ENCODE results near the gene ADAMTS16. TPM values are rescaled to one million over a fixed set of nuclear protein-coding genes. Genes with fewer than 3 reads are reported as not detected.

ADAMTS16 gene
- polyA plus RNA-seq, 3 donors: not detected

GRCh38 chr5:5219541-5219940, 79.4 kb downstream of the ADAMTS16 start:
- no peaks in the 10 kb centered on the region for H3K36me3 Mint-ChIP-seq
- Histone ChIP-seq H3K4me1 (ENCODE audit: control insufficient read depth in 1 of 2, insufficient read depth in 2 of 2, low read length in 2 of 2) (no peaks in the 10 kb centered on the region), H3K9ac (ENCODE audit: insufficient read depth, low read length, poor library complexity, severe bottlenecking) (no peak overlapping the region), H3K27ac (ENCODE audit: low read depth in 1 of 2, low read length in 2 of 2) (no peak overlapping the region), H3K27me3 (ENCODE audit: control insufficient read depth in 2 of 2, insufficient read depth in 2 of 2, low read length in 2 of 2) (no peaks in the 10 kb centered on the region), H3K4me3 (replicated peaks in 1 of 3; ENCODE audit: low read depth in 2 of 3, low read length in 3 of 3) (no peak overlapping the region), H4K20me1 (ENCODE audit: insufficient read depth, low read length) (no peaks in the 10 kb centered on the region), H3K79me2 (ENCODE audit: insufficient read depth, low read length) (no peaks in the 10 kb centered on the region), H3K36me3 (replicated peaks in 1 of 2; ENCODE audit: control insufficient read depth in 1 of 2, insufficient read depth in 2 of 2, low read length in 2 of 2) (no peaks in the 10 kb centered on the region), H3K4me2 (replicated peaks; ENCODE audit: extremely low read depth, low read length, poor library complexity, severe bottlenecking) (no peak overlapping the region), H2AFZ (ENCODE audit: insufficient read depth, low read depth, low read length, poor library complexity, severe bottlenecking) (no peak overlapping the region), H3K9me3 (replicated peaks in 1 of 2; ENCODE audit: control insufficient read depth in 1 of 2, insufficient read depth in 1 of 2, low read length in 2 of 2) (peaks cover 12 to 14% of the 10 kb centered on the region in 2 donors)
- no peak overlapping the region for H3K4me3 Mint-ChIP-seq
- no peaks in the 10 kb centered on the region for H3K4me1 Mint-ChIP-seq
- no peak for DNase-seq
- H3K27me3 Mint-ChIP-seq (ENCODE audit: low read depth in 3 of 3): peaks cover 0 to 3% (median 2%) of the 10 kb centered on the region in 3 donors
- WGBS (ENCODE audit: insufficient coverage): 58% methylated on average over 2 of the region's 3 CpGs
- H3K9me3 Mint-ChIP-seq: peaks cover 0 to 15% (median 7%) of the 10 kb centered on the region in 7 donors
- intact Hi-C loops (cut with micrococcal nuclease): no loop called here
- H3K27ac Mint-ChIP-seq: no peak overlapping the region
- TF ChIP-seq, protein P1, sequence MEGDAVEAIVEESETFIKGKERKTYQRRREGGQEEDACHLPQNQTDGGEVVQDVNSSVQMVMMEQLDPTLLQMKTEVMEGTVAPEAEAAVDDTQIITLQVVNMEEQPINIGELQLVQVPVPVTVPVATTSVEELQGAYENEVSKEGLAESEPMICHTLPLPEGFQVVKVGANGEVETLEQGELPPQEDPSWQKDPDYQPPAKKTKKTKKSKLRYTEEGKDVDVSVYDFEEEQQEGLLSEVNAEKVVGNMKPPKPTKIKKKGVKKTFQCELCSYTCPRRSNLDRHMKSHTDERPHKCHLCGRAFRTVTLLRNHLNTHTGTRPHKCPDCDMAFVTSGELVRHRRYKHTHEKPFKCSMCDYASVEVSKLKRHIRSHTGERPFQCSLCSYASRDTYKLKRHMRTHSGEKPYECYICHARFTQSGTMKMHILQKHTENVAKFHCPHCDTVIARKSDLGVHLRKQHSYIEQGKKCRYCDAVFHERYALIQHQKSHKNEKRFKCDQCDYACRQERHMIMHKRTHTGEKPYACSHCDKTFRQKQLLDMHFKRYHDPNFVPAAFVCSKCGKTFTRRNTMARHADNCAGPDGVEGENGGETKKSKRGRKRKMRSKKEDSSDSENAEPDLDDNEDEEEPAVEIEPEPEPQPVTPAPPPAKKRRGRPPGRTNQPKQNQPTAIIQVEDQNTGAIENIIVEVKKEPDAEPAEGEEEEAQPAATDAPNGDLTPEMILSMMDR (IDR thresholded peaks at IDR 0.05): no peak

GRCh38 chr5:5220901-5221631, 80.9 kb downstream of the ADAMTS16 start:
- WGBS (ENCODE audit: insufficient coverage): 91% methylated on average over 5 of the region's 14 CpGs
- Histone ChIP-seq H2AFZ (ENCODE audit: insufficient read depth, low read depth, low read length, poor library complexity, severe bottlenecking) (no peak overlapping the region), H3K9ac (ENCODE audit: insufficient read depth, low read length, poor library complexity, severe bottlenecking) (no peak overlapping the region), H4K20me1 (ENCODE audit: insufficient read depth, low read length) (no peaks in the 10 kb centered on the region), H3K4me2 (replicated peaks; ENCODE audit: extremely low read depth, low read length, poor library complexity, severe bottlenecking) (no peak overlapping the region), H3K4me1 (ENCODE audit: control insufficient read depth in 1 of 2, insufficient read depth in 2 of 2, low read length in 2 of 2) (no peaks in the 10 kb centered on the region), H3K36me3 (replicated peaks in 1 of 2; ENCODE audit: control insufficient read depth in 1 of 2, insufficient read depth in 2 of 2, low read length in 2 of 2) (no peaks in the 10 kb centered on the region), H3K27me3 (ENCODE audit: control insufficient read depth in 2 of 2, insufficient read depth in 2 of 2, low read length in 2 of 2) (no peaks in the 10 kb centered on the region), H3K9me3 (replicated peaks in 1 of 2; ENCODE audit: control insufficient read depth in 1 of 2, insufficient read depth in 1 of 2, low read length in 2 of 2) (peaks cover 12 to 18% of the 10 kb centered on the region in 2 donors), H3K4me3 (replicated peaks in 1 of 3; ENCODE audit: low read depth in 2 of 3, low read length in 3 of 3) (no peak overlapping the region), H3K79me2 (ENCODE audit: insufficient read depth, low read length) (no peaks in the 10 kb centered on the region), H3K27ac (ENCODE audit: low read depth in 1 of 2, low read length in 2 of 2) (no peak overlapping the region)
- intact Hi-C loops (cut with micrococcal nuclease): no loop called here
- no peaks in the 10 kb centered on the region for H3K36me3 Mint-ChIP-seq
- no peaks in the 10 kb centered on the region for H3K4me1 Mint-ChIP-seq
- H3K27ac Mint-ChIP-seq: no peak overlapping the region
- H3K27me3 Mint-ChIP-seq (ENCODE audit: low read depth in 3 of 3): peaks cover 0 to 3% (median 2%) of the 10 kb centered on the region in 3 donors
- no peak overlapping the region for H3K4me3 Mint-ChIP-seq
- peaks cover 0 to 23% (median 10%) of the 10 kb centered on the region in 7 donors for H3K9me3 Mint-ChIP-seq
- TF ChIP-seq, protein P1 (IDR thresholded peaks at IDR 0.05): no peak
- no peak for DNase-seq
